ENCODE data around the gene RAB1B.
A peak's percentile ranks its signal among the peaks of the same experiment; 100 is the strongest.
"Not testable (repeated sequence)": the region's sequence is repeated elsewhere in the genome, so short reads cannot be mapped to it uniquely, and the experiment has no call there.

RAB1B gene

DNA sequence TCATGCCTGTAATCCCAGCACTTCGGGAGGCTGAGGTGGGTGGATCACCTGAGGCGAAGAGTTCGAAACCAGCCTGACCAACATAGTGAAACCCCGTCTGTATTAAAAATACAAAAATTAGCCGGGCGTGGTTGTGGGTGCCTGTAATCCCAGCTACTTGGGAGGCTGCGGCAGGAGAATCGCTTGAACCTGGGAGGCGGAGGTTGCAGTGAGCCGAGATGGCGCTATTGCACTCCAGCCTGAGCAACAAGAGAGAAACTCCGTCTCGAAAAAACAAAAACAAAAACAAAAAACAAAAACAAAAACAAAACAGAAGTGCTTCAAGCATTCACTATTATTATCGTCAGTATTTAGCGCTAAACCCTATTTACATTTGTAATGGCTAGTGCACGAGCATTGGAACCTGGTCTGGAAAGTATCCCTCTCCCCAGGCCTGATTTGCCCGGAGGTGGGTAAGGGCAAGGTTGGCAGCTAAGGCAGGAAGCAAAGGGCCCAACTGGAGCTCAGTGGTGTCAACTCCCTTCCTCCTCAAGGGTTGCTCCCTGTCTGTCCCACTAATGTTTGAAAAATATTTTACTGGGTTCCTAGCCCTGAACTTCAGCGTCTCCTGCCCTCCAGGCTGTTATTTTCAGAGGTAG is 42.5 kb downstream of the RAB1B start:
- DNase-seq, result not testable (repeated sequence)

- DNase-seq, result no peak
Observed at GRCh38 chr11:66311470-66311964, 43.1 kb downstream of the RAB1B start.

DNA sequence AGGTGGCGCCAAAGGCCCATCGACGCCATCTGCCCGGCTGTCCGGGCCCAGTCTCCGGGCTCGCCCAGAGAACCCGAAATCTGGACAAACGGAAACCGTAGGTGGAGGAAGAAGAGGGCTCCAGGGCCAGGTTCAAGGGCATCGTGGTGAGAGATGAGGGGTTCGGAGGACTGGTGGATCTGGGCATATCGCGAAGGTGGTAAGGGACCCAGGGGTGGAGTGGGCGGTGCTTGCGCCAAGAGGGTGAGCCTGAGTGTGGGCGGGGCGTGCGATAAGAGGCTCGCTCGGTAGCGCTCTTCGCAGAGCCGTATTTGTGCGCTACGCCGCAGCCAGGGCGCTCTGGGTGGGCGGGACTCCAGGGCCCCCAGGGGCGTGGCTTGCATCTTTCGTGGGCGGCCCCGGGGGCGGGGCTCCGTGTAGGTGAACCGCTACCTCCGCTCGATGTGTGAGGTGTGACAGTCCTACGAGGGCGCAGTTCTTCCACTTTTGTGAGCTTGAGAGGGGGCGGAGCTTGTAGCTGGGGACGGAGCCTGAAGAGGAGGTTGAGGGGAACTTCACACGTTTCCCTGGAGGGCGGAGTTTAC is 43.6 kb downstream of the RAB1B start:
- peak; percentile 100 for DNase-seq

DNA sequence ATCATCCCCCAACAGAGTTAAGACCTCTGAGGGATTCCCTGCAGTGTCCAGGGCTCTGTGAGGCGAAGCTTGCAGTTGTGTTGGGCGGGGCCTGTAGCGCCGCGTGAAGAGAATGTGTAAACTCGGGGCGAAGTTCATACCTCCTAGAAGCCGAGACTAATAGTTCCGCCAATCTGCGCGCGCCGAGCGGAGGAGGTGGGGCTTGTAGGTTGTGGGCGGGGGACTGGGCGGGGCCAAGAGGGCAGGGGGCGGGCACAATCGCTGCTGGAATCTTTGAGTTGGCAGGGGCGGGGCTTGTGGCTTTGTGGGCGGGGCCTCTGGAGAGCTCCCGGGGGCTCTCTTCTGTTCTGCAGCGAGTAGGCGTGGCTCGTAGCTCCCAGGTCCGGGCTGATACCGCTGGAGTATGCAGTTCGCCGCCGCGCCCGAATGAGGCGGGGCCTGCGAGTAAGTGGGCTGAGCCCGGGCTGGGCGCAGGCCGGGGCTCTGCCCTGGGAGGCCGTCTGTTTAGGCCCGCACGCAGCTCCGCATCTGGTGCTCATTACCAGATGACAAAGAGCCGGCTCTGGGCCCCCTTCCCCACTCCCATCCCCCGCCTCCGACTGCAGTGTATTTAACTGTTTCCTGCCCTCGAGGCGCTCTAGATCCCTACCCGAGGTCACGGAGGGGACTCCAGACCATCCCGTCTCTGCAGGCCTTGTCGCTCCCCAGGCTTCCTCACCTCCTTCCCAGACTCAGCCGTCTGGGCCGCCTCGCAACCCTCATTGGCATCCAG is 44.3 kb downstream of the RAB1B start:
- DNase-seq, result peak; percentile 99

DNA sequence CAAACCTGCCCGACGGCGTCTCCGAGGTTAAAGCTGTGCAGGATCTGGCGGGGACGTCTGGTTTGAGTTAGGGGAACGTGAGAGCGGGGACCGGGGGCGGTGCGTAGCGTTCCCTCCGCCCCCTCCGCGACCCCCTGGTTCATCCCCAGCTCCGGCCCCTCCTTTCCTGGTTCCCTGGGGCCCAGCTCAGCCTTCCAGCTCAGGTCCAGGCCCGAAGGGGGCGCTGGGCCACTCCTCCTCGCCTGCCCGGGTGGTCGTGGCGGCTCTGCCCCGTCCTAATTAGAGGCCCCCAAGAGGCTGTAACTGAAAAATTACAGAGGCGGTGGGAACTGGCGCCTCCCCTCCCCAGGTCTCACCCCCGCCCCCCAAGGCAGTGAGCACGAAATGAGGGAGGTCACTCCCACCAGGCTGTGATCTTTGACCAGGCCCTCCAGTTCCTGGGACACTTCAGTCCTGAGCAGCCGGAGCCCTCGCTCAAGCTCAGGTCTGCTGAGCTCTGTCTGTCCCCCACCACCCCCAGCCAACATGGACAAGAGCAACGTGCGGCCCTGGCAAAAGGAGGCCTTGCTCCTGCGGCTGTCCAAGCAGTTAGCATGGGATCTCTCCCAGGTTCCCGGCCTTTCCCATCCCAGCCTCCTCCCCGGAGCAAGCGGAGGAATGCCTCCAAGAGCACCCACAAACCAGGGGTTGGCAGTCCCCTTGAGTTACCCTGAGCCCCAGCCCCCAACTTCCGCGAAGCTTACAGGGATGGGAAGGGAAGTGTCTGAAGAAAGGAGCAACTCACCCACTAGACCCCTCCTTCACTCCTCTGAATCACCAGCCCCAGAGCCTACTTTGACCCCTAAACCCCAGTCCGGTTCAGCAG is 45.1 kb downstream of the RAB1B start:
- DNase-seq, result no peak

- no peak for DNase-seq
Observed at GRCh38 chr11:66314186-66314501, 45.7 kb downstream of the RAB1B start.

- no peak for DNase-seq
Observed at GRCh38 chr11:66314561-66315497, 46.4 kb downstream of the RAB1B start.

- DNase-seq, result no peak
Observed at GRCh38 chr11:66315498-66315885, 47.1 kb downstream of the RAB1B start.

DNA sequence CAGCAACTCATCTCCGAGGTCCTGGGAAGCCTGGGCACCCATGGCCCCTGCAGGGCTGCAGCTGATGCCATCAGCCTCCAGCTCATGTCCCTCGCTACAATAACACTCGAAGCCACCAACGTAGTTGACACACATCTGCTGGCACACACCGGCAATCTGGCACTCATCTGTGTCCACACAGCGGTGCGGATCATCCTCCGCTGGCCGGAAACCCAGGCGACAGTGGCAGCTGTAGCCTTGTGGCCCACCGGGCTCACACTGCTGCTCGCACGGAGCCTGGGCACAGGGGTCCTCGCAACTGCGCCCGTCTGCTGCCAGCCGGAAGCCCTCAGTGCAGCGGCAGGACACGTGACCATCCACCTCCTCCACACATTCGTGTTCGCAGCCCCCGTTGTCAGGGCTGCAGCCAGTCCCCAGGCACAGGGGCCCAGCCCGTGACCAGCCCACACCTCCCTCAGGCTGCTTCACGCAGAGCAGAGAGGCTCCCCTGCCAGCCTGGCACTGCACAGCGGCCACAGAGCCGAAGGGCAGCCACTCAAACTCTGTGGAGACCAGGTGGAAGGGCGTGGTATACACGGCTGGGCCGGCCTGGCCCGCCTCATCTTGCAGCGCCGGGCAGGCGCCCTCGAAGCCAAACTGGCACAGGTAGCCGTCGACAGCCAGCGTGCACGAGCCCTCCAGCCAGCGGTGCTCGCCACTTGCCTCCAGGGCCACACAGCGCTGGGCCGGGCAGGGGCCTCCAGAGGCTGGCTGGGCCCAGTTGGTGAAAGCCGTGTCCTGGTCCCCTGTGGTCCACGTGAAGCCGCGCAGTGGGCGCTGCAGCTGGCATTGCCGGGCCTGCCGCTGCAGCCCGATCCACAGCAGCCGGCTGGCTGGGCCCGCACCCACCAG is 47.7 kb downstream of the RAB1B start:
- DNase-seq, result peak; percentile 92

- DNase-seq, result peak; percentile 64
Observed at GRCh38 chr11:66316849-66317251, 48.4 kb downstream of the RAB1B start, which contains the start of gene CD248. Gene CD248 (minus strand): TSS chr11:66317044. CDS start chr11:66317027, 17 bp downstream.

- DNase-seq, result peak; percentile 47
Observed at GRCh38 chr11:66317322-66317722, 48.9 kb downstream of the RAB1B start.

GRCh38 chr11:66317723-66318599 is 49.5 kb downstream of the RAB1B start:
- DNase-seq, result no peak

DNA sequence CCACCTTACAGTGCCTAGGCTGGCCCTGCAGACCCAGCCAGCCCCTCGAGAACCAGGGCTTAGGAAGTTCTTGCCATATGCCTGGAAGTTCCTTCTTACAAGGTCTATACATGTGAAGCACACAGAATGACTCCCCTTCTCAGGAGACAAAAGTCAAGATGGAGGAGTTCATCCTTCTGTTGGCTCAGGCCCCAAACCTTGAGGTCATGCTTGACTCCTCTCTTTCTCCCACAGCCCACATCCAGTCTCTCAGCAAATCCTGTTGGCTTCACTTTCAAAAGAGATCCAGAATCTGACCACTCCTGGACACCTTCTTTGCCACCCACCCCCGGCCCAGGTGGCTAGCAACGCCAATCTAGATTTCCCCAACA is 50.1 kb downstream of the RAB1B start:
- DNase-seq, result no peak

DNA sequence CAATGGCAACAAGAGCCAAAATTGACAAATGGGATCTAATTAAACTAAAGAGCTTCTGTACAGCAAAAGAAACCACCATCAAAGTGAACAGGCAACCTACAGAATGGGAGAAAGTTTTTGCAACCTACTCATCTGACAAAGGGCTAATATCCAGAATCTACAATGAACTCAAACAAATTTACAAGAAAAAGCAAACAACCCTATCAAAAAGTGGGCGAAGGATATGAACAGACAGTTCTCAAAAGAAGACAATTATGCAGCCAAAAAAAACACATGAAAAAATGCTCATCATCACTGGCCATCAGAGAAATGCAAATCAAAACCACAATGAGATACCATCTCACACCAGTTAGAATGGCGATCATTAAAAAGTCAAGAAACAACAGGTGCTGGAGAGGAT is 51.9 kb downstream of the RAB1B start:
- not testable (repeated sequence) for DNase-seq

DNA sequence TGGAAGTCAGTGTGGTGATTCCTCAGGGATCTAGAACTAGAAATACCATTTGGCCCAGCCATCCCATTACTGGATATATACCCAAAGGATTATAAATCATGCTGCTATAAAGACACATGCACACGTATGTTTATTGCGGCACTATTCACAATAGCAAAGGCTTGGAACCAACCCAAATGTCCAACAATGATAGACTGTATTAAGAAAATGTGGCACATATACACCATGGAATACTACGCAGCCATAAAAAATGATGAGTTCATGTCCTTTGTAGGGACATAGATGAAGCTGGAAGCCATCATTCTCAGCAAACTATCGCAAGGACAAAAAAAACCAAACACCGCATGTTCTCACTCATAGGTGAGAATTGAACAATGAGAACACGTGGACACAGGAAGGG is 52.3 kb downstream of the RAB1B start:
- DNase-seq, result not testable (repeated sequence)

DNA sequence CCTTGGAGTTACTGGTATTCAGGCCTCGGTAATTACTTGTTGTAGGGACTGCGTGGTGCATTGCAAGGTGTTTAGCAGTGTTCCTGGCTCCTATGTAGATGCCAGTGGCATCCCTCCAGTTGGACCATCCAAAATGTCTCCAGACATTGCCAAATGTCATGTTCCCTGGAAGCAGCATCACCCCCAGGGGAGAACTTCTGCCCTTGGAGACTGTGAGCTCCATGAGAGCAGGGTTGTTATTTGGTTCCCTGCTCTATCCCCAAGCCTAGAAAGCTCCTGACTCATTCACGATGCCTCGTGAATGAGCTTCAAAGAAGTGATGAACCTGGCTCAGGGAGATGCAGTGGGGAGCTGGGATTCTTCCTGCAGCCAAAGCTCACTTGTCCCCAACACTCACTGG is 53.2 kb downstream of the RAB1B start:
- no peak for DNase-seq

DNA sequence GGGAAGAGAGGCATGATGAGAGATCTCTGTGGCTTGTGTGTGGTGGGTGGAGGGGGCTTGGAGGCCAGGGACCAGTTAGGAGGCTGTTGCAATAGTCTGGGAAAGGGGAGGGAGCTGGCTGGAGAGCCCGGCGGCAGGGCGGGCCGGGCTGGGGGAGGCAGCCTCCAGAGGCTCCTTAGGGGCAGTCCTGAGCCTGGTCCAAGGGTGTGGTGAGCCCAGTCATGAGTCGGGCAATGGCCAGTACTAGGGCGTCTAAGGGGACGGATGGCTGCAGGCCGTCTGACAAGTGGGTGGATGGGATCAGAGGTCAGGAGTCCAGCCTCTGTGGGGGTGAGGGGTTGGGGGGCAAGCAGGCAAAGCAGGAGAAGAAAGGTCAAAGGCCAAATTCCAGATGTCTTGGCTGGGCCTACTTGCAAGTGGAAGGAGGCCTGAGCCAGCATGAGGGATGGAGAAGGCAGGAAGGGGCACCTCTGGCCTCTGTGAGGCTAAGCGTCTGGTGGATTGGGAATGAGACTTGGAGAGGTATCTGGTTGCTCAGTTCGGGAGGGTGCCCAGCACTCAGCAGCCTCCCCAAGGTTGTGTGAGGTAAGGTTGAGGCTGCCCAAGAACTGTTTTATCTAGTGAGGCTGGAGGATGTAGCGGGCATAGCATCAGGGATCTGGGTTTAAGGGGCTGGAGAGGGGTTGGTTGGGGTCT is 54.4 kb downstream of the RAB1B start:
- DNase-seq, result no peak

- DNase-seq, result no peak
Observed at GRCh38 chr11:66323684-66324083, 55.2 kb downstream of the RAB1B start.

GRCh38 chr11:66324664-66325063 is 56.2 kb downstream of the RAB1B start:
- no peak for DNase-seq

All from DMS53 (cell line).